ENCODE measurements around the gene PPM1B. TPM values are rescaled to one million over a fixed set of nuclear protein-coding genes. Genes with fewer than 3 reads are reported as not detected.

PPM1B gene
- total and polyA plus RNA-seq, 2 of the 13 experiments (the other 11 are each of a cell fraction or from before 2014, with no cell fraction given), result 24.4 to 25.0 TPM

DNA sequence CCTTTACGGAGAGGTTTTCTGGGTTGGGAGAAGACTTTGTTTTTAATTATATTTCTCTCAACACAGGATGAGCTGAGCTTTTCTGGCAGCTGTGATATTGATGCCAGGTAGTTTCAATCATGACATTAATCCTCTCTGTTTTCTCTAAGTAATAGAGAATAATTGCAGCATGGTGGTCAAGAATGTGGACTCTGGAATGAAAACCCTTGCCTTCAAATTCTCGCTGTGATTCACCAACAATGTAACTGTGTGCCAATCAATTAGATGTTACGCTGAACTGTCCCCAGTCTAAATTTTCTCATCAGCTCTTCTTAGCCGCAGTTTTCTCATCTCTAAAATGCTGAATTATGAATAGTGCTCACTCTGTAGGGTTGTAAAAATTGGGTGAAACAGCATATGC, 31.6 kb upstream of the PPM1B start:
- ATAC-seq, result no peak
- Histone ChIP-seq H3K27me3 (ENCODE audit: control insufficient read depth in 1 of 2, insufficient read depth in 2 of 2, low read length in 2 of 2) (0 out of 5 replicates have a peak, but pooled peaks cover 0 to 3% of the 10 kb centered on the region in 2 experiments), H4K20me1 (ENCODE audit: insufficient read depth, low read length) (no peaks in the 10 kb centered on the region), H3K9ac (ENCODE audit: insufficient read depth, low read depth, low read length) (no peak overlapping the region), H3K4me2 (ENCODE audit: low read depth, low read length) (no peak overlapping the region), H3K4me1 (ENCODE audit: insufficient read depth, low read length) (no peaks in the 10 kb centered on the region), H3K36me3 (replicated peaks in 1 of 2; ENCODE audit: control insufficient read depth in 1 of 2, insufficient read depth in 2 of 2, low read length in 2 of 2) (no peaks in the 10 kb centered on the region), H3K27ac (ENCODE audit: extremely low read length, insufficient read depth, low read length) (no peak overlapping the region), H2AFZ (ENCODE audit: low read length) (no peak overlapping the region), H3K79me2 (ENCODE audit: insufficient read depth, low read length) (no peaks in the 10 kb centered on the region), H3K4me3 (replicated peaks in 1 of 3; ENCODE audit: insufficient read depth in 1 of 3, low read depth in 2 of 3, low read length in 3 of 3) (no peak overlapping the region), H3K9me3 (ENCODE audit: low read length) (no peaks in the 10 kb centered on the region)
- no TSS peak for BruUV-seq (replicated peaks)
- no peak for FAIRE-seq
- 41% methylated on average over 4 of the region's 4 CpGs for WGBS (ENCODE audit: low lambda C conversion rate)
- no peak for DNase-seq (ENCODE audit: low spot score)
- intact Hi-C loops (cut with micrococcal nuclease; ENCODE audit: unreplicated experiment) (no loop called here), in situ Hi-C loops (cut with HindIII; ENCODE audit: extremely low pct_ligation_motif_present, low pct_unique_long_range_greater_than_20kb) (no loop called here)
- TF ChIP-seq ATF4 (CRISPR knock-in tag; IDR thresholded peaks at IDR 0.05) (no peak), GMEB2 (CRISPR knock-in tag; IDR thresholded peaks at IDR 0.05; ENCODE audit: low read depth) (no peak), SALL2 (CRISPR knock-in tag; IDR thresholded peaks at IDR 0.05) (no peak), BCL6 (CRISPR knock-in tag; IDR thresholded peaks at IDR 0.05) (no peak), ZNF781 (CRISPR knock-in tag; IDR thresholded peaks at IDR 0.05; ENCODE audit: borderline replicate concordance, not compliant biosample characterization) (no peak), KDM3A (CRISPR knock-in tag; IDR thresholded peaks at IDR 0.05; ENCODE audit: low read depth) (no peak), ZNF879 (CRISPR knock-in tag; IDR thresholded peaks at IDR 0.05) (no peak), ZNF563 (CRISPR knock-in tag; IDR thresholded peaks at IDR 0.05) (no peak), HOXA7 (CRISPR knock-in tag; IDR thresholded peaks at IDR 0.05) (no peak), NFKBIZ (CRISPR knock-in tag; IDR thresholded peaks at IDR 0.05) (no peak), ZNF691 (CRISPR knock-in tag; IDR thresholded peaks at IDR 0.05; ENCODE audit: borderline replicate concordance, low read depth) (no peak), HNF4G (IDR thresholded peaks at IDR 0.05; ENCODE audit: borderline replicate concordance, low read depth, low read length) (no peak), HNF4G (CRISPR knock-in tag; IDR thresholded peaks at IDR 0.05; ENCODE audit: borderline replicate concordance, low read depth) (no peak), SPEN (CRISPR knock-in tag; IDR thresholded peaks at IDR 0.05; ENCODE audit: low read depth) (no peak), TEAD3 (CRISPR knock-in tag; optimal IDR thresholded peaks at IDR 0.05; ENCODE audit: borderline replicate concordance) (no peak), ZNF564 (CRISPR knock-in tag; IDR thresholded peaks at IDR 0.05) (no peak)
- TF ChIP-seq, protein P1, sequence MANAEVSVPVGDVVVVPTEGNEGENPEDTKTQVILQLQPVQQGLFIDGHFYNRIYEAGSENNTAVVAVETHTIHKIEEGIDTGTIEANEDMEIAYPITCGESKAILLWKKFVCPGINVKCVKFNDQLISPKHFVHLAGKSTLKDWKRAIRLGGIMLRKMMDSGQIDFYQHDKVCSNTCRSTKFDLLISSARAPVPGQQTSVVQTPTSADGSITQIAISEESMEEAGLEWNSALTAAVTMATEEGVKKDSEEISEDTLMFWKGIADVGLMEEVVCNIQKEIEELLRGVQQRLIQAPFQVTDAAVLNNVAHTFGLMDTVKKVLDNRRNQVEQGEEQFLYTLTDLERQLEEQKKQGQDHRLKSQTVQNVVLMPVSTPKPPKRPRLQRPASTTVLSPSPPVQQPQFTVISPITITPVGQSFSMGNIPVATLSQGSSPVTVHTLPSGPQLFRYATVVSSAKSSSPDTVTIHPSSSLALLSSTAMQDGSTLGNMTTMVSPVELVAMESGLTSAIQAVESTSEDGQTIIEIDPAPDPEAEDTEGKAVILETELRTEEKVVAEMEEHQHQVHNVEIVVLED (CRISPR knock-in tag; IDR thresholded peaks at IDR 0.05; ENCODE audit: borderline replicate concordance), result no peak
- POLR2A ChIA-PET, result no interaction called here
- CTCF ChIA-PET (ENCODE audit: low intra/inter-chr PET ratio, low total read pairs), result no interaction called here
